ENCODE results near the gene CARS1.

Gene CARS1

DNA sequence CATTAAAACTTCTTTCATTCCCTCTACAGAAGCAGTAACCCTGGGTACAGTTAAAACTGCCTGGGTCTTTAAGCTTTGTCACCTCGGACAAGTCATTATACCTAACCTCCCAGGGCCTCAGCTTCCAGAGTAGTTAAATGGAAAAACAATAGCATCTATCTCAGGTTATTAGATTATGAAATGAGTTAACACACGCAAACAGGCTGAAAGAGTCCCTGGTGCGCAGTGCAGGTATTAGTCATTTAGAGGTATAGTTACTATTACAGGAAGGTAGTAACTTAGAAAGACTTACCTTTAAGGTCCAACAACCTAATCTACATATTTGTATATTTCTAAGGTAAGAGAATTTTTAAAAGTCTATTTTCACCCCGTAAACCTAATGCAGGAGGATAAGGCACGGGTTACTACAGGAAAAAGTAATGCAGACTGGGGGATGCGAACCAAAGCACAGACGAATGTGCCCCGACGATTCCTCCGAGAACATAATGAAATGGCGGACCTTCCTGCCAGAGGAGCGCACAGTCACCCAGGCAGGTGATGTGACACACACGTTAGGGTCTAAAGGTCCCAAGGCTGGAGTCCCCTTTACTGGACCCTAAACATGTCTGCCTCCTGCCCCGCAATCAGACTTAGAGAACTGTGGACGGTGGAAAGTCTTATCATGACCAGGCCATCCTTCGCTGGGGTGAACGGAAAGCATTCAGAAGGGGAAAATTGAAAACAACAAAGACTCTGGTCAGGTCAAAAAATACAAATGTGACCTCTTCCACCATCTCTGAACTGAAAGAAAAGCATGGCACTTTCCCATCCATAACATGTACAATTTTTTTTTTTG, 66.4 kb downstream of the CARS1 start:
- H3K4me3 ChIP-seq (ENCODE audit: low read length): peak overlapping the region; percentile 85
- H3K27me3 ChIP-seq (ENCODE audit: control insufficient read depth, insufficient read depth, low read length): no peaks in the 10 kb centered on the region
- H3K9me3 ChIP-seq (ENCODE audit: control insufficient read depth, low read depth, low read length): no peaks in the 10 kb centered on the region
- H3K9ac ChIP-seq (ENCODE audit: low read length): peak overlapping the region; percentile 83
- H3K4me1 ChIP-seq (ENCODE audit: control insufficient read depth, low read depth, low read length): peaks cover 29% of the 10 kb centered on the region
- no peak overlapping the region for H3K27ac ChIP-seq (ENCODE audit: low read length)
- H3K36me3 ChIP-seq (ENCODE audit: control insufficient read depth, low read depth, low read length): peaks cover 9% of the 10 kb centered on the region

DNA sequence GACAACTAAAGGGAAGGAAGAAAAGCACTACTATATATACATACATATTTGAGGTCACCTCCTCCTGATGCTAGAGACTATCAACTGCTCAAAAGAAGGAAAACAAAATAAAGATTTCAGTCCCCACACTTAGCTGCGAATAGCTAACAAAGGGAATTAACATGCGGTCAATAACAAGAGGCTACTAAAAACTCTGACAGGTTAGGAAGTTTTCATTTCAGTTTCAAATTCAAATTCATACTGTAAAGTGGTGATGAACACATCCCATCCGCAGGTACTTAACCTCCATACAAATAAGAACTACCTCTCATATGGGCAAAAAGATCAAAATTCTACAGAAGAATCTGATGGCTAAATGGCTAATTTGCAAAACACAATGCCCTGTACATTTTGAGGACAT, 67.7 kb downstream of the CARS1 start:
- no peak overlapping the region for H3K27ac ChIP-seq (ENCODE audit: low read length)
- H3K27me3 ChIP-seq (ENCODE audit: control insufficient read depth, insufficient read depth, low read length): no peaks in the 10 kb centered on the region
- no peaks in the 10 kb centered on the region for H3K9me3 ChIP-seq (ENCODE audit: control insufficient read depth, low read depth, low read length)
- peak overlapping the region; percentile 85 for H3K4me3 ChIP-seq (ENCODE audit: low read length)
- H3K9ac ChIP-seq (ENCODE audit: low read length): peak overlapping the region; percentile 83
- peaks cover 15% of the 10 kb centered on the region for H3K36me3 ChIP-seq (ENCODE audit: control insufficient read depth, low read depth, low read length)
- peaks cover 29% of the 10 kb centered on the region for H3K4me1 ChIP-seq (ENCODE audit: control insufficient read depth, low read depth, low read length)

DNA sequence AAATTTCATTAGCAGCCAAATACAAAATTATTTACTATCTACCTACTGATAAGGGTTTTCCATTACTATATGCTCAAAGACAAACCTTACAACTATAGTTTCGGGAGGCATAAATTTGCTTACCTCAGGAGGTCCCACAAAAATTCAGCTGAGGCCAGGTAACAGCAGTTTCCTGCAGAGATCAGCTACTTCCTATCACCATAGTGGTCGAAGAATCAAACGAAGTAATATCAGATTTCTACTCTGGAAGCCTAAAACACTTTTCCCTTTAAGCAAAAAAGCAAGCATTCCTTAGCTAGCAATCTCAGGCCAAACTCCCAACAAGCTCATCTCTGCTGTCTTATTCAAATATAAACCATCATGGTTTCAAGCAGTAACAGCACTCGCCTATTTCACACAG, 68.2 kb downstream of the CARS1 start:
- peak overlapping the region; percentile 83 for H3K9ac ChIP-seq (ENCODE audit: low read length)

DNA sequence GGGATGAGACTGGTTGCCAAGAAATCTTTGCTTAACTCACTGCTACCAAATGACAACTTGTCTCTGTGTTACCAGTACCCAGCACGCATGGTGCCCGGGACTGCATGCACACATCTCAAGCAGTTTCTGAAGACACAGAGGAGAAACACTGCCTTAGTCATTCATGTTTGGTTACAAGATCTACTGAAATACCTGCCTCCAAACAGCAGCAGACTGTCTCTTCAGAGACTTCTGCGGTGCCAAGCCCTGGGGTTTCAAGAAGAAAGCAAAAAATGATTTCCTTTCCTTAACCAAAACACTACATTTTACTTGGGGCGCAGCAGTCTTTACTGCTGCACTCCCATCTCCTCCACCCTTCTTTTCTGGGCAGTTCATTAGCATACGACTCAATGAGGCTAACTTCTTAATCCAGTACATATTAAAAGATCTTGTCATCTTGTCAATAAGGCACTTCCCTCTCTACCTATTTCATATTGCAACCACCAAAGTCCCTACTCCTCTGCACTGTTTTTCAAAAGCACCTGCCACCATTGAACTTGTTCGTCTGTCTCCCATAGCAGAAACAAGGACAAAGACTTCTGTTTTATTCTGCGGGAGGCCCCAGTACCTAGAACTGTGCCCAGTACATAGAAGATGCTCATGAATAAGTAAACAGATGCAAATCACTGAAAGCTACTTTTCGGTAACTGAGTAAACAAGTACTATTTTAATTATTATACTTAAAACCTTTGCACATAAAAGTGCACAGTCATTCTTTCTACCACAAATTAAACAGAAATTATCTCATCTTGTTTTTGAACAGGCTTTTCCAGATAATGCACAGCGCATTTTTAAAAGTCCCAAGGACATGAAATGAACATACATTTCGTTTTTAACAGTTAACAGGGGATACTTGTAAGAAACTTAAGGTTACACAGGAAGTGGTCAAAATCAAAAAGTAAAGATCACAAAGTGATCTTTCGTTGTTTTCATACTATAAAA, 69.1 kb downstream of the CARS1 start:
- peaks cover 29% of the 10 kb centered on the region for H3K4me1 ChIP-seq (ENCODE audit: control insufficient read depth, low read depth, low read length)
- H3K36me3 ChIP-seq (ENCODE audit: control insufficient read depth, low read depth, low read length): peaks cover 15% of the 10 kb centered on the region
- no peaks in the 10 kb centered on the region for H3K27me3 ChIP-seq (ENCODE audit: control insufficient read depth, insufficient read depth, low read length)
- no peak overlapping the region for H3K27ac ChIP-seq (ENCODE audit: low read length)
- H3K9ac ChIP-seq (ENCODE audit: low read length): no peak overlapping the region
- peak overlapping the region; percentile 85 for H3K4me3 ChIP-seq (ENCODE audit: low read length)
- H3K9me3 ChIP-seq (ENCODE audit: control insufficient read depth, low read depth, low read length): no peaks in the 10 kb centered on the region

More for the DNA sequence above, 68.2 kb downstream of the CARS1 start:
- Histone ChIP-seq H3K36me3 (ENCODE audit: control insufficient read depth, low read depth, low read length) (peaks cover 15% of the 10 kb centered on the region), H3K4me1 (ENCODE audit: control insufficient read depth, low read depth, low read length) (peaks cover 29% of the 10 kb centered on the region), H3K4me3 (ENCODE audit: low read length) (peak overlapping the region; percentile 85), H3K27ac (ENCODE audit: low read length) (no peak overlapping the region), H3K27me3 (ENCODE audit: control insufficient read depth, insufficient read depth, low read length) (no peaks in the 10 kb centered on the region), H3K9me3 (ENCODE audit: control insufficient read depth, low read depth, low read length) (no peaks in the 10 kb centered on the region)

DNA sequence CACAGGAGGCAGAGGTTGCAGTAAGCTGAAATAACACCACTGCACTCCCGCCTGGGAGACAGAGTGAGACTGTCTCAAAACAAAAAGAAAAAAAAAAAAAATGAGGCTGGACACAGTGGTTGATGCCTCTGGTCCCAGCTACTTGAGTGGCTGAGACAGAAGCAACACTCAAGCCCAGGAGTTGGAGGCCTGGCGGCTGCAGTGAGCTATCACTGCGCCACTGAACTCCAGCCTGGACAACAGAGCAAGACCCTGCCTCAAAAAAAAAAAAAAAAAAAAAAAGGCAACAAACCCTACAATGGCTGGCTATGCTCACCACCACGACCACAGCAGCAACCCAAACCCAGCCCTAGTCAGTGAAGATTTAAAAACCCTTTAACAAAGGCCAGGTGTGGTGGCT, 73.3 kb downstream of the CARS1 start:
- Histone ChIP-seq H3K9me3 (ENCODE audit: control insufficient read depth, low read depth, low read length) (no peaks in the 10 kb centered on the region), H3K9ac (ENCODE audit: low read length) (no peak overlapping the region), H3K36me3 (ENCODE audit: control insufficient read depth, low read depth, low read length) (peaks cover 22% of the 10 kb centered on the region), H3K4me3 (ENCODE audit: low read length) (no peak overlapping the region), H3K4me1 (ENCODE audit: control insufficient read depth, low read depth, low read length) (peaks cover 10% of the 10 kb centered on the region), H3K27ac (ENCODE audit: low read length) (no peak overlapping the region), H3K27me3 (ENCODE audit: control insufficient read depth, insufficient read depth, low read length) (no peaks in the 10 kb centered on the region)

DNA sequence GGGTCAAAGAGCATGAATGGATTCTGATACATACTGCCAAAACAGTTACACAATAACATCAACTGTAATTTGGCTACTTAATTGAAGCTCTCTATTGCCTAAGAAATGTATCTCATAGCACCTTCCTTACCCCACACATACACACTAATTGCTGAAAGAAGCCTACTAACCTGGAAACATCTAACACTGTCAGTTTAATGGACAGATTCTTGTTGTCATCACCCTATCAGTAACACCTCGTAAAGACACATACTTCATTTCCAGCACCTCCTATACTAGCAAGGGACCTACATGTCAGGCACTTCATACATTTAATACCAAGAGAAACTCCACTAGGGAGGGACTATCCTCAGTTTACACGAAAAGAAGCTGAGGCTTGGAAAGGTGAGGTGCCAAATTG, 75.0 kb downstream of the CARS1 start:
- Histone ChIP-seq H3K27ac (ENCODE audit: low read length) (no peak overlapping the region), H3K36me3 (ENCODE audit: control insufficient read depth, low read depth, low read length) (peaks cover 39% of the 10 kb centered on the region), H3K9me3 (ENCODE audit: control insufficient read depth, low read depth, low read length) (no peaks in the 10 kb centered on the region), H3K27me3 (ENCODE audit: control insufficient read depth, insufficient read depth, low read length) (no peaks in the 10 kb centered on the region), H3K4me1 (ENCODE audit: control insufficient read depth, low read depth, low read length) (no peaks in the 10 kb centered on the region), H3K4me3 (ENCODE audit: low read length) (no peak overlapping the region), H3K9ac (ENCODE audit: low read length) (no peak overlapping the region)

DNA sequence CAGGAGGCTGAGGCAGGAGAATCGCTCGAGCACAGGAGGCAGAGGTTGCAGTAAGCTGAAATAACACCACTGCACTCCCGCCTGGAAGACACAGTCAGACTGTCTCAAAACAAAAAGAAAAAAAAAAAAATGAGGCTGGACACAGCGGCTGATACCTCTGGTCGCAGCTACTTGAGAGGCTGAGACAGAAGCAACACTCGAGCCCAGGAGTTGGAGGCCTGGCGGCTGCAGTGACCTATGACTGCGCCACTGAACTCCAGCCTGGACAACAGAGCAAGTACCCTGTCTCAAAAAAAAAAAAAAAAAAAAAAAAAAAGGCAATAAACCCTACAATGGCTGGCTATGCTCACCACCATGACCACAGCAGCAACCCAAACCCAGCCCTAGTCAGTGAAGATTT, 76.1 kb downstream of the CARS1 start:
- H3K27ac ChIP-seq (ENCODE audit: low read length): no peak overlapping the region

DNA sequence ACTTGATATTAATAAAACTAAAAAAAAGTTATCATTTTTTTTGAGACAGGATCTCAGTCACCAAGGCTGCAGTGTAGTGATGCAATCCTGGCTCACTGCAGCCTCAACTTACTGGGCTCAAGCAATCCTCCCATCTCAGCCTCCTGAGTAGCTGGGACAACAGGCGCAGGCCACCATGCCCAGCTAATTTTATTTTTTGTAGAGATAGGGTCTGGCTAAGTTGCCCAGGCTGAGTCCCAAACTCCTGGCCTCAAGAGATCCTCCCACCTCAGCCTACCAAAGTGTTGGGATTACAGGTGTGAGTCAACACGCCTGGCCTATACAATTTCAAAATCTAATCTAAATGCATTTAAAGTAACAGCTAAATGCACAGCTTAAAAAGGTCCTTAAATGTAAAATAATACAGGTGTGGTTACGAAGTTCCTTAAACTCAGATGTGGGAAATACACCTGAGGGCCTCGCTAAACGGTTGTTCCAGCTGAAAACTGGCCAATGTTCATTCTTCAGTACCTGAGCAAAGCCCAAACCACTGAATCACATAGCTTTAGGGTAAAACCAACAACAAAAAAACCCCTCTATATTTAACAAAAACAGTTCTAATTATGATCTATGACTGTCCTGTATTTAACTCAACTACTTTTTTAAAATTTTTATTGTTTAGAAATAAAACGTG, 76.9 kb downstream of the CARS1 start:
- Histone ChIP-seq H3K27me3 (ENCODE audit: control insufficient read depth, insufficient read depth, low read length) (no peaks in the 10 kb centered on the region), H3K4me3 (ENCODE audit: low read length) (no peak overlapping the region), H3K36me3 (ENCODE audit: control insufficient read depth, low read depth, low read length) (peaks cover 48% of the 10 kb centered on the region), H3K9me3 (ENCODE audit: control insufficient read depth, low read depth, low read length) (no peaks in the 10 kb centered on the region), H3K9ac (ENCODE audit: low read length) (no peak overlapping the region), H3K4me1 (ENCODE audit: control insufficient read depth, low read depth, low read length) (no peaks in the 10 kb centered on the region), H3K27ac (ENCODE audit: low read length) (no peak overlapping the region)

More for the DNA sequence above, 76.1 kb downstream of the CARS1 start:
- Histone ChIP-seq H3K9me3 (ENCODE audit: control insufficient read depth, low read depth, low read length) (no peaks in the 10 kb centered on the region), H3K4me3 (ENCODE audit: low read length) (no peak overlapping the region), H3K9ac (ENCODE audit: low read length) (no peak overlapping the region), H3K4me1 (ENCODE audit: control insufficient read depth, low read depth, low read length) (no peaks in the 10 kb centered on the region), H3K36me3 (ENCODE audit: control insufficient read depth, low read depth, low read length) (peaks cover 44% of the 10 kb centered on the region), H3K27me3 (ENCODE audit: control insufficient read depth, insufficient read depth, low read length) (no peaks in the 10 kb centered on the region)

DNA sequence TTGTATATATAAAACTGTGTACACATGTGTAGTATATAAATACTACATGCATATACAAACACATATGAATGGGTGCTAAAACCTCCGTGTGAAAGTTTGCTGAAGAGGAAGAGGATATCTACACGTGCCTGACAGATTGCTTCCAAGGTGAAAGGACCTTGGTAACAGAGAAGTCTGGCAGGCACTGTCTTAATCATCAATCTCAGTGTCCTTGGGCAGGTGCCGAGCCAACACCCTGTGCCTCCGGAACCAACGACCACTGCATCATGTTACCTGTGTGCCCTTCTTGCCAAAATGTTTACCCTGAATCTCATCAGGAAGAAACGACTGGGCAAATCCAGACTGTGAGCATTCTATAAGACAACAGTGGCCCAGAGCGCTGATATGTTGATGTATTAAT, 80.1 kb downstream of the CARS1 start:
- H3K9ac ChIP-seq (ENCODE audit: low read length): no peak overlapping the region
- H3K4me1 ChIP-seq (ENCODE audit: control insufficient read depth, low read depth, low read length): no peaks in the 10 kb centered on the region
- no peak overlapping the region for H3K27ac ChIP-seq (ENCODE audit: low read length)
- peaks cover 73% of the 10 kb centered on the region for H3K36me3 ChIP-seq (ENCODE audit: control insufficient read depth, low read depth, low read length)
- no peaks in the 10 kb centered on the region for H3K27me3 ChIP-seq (ENCODE audit: control insufficient read depth, insufficient read depth, low read length)
- no peaks in the 10 kb centered on the region for H3K9me3 ChIP-seq (ENCODE audit: control insufficient read depth, low read depth, low read length)
- no peak overlapping the region for H3K4me3 ChIP-seq (ENCODE audit: low read length)

DNA sequence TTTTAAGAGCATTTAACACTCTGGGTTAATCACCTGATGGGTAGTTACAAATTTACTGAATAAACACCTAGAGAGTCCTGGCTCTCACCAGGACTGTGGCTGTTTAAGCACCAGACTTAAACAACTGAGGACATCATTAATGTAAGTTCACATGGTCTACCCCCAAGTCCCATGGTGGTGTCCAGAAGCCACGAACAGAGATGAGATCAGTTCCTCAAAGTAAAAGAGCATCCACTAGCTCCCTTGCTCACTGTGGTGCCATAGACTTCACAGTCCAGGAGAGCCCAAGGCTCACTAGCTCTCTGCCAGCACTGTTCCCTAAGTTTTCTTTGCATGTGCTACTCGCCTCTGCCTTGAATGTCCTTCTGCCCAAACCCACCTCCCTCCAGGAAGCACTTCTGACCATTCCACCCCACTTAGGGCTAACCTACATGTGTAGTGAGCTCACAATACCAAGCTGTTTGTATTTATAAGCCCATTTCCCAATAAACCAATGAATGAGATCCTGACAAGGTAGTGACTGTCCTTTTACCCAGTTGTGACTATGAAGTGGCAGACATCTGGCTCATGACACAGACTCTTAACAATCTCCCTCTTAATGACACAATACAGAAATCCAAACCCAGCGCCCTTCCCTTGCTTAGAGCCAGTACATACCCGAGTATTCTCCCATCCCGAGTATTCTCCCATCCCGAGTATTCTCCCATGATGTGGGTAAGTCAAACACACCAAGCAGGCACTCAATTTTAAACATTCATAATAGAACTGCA, 80.7 kb downstream of the CARS1 start:
- H3K27ac ChIP-seq (ENCODE audit: low read length): no peak overlapping the region
- H3K9me3 ChIP-seq (ENCODE audit: control insufficient read depth, low read depth, low read length): no peaks in the 10 kb centered on the region
- no peaks in the 10 kb centered on the region for H3K27me3 ChIP-seq (ENCODE audit: control insufficient read depth, insufficient read depth, low read length)
- no peak overlapping the region for H3K9ac ChIP-seq (ENCODE audit: low read length)
- H3K4me3 ChIP-seq (ENCODE audit: low read length): no peak overlapping the region
- no peaks in the 10 kb centered on the region for H3K4me1 ChIP-seq (ENCODE audit: control insufficient read depth, low read depth, low read length)
- peaks cover 79% of the 10 kb centered on the region for H3K36me3 ChIP-seq (ENCODE audit: control insufficient read depth, low read depth, low read length)

Data from iPS-18a (cell line).